Cardiac septum (tissue), 1 donor: ENCODE results near the gene TTYH1. TPM values are rescaled to one million over a fixed set of nuclear protein-coding genes. Genes with fewer than 3 reads are reported as not detected.

ENCODE experiments used
- DNase-seq: peaks from one replicate; pipeline ENCODE4 v3.0.0-alpha.2; 2020; ENCODE audit warnings: low spot score
- intact Hi-C: fragments of 100-400 bp; cut with DNase I; formaldehyde crosslinking; loops from one replicate; pipeline ENCODE4 v1.14.0; 2022
- total RNA-seq: library from RNA; stranded (reverse); fragmentation: NEBNext Ultra II Directional; extraction: Animal tissue kit (Norgen Biotek cat#: 25700); gene quantifications from one replicate; pipeline ENCODE4 v1.2.1, GENCODE V29; 2021
- donor health status: DM: no; HTN: no; CAD: no.

The TTYH1 gene
- total RNA-seq, 1 donor from 2014 or later: 1.3 TPM

DNA sequence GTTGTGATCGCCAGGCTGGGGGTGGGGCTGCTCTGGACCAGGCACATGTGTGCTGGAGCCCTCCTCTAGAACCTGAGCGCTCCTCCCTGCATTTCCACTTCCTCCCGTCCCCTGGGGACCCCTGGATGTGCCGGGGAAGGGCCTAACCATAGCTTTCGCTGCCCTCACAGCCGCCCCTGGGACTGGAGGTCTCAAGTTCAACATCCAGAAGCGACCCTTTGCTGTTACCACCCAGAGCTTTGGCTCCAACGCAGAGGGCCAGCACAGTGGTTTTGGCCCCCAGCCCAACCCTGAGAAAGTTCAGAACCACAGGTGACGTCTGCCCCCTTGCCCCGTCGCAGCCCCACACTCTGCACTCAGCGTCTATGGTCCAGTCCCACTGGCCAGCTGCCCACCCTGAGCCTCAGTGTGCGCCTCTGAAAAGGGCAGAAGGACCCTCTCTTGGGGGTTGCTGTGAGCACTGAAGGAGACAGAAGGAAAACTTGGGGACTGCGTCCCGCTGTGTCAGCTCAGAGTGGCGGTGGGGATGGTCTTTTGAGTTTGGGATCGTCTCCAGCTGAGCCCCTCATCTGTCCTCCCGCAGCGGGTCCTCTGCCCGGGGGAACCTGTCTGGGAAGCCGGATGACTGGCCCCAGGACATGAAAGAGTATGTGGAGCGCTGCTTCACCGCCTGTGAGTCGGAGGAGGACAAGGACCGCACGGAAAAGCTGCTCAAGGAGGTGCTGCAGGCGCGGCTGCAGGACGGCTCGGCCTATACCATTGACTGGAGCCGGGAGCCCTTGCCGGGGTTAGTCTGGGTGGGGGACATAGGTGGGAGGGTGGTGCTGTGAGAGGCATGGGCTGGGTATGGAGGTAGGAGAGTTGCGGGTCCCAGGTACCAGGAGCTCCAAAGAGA is 39.8 kb downstream of the TTYH1 start:
- no peak for DNase-seq
- intact Hi-C loops: no loop called here

GRCh38 chr19:54455786-54456422 is 40.6 kb downstream of the TTYH1 start:
- intact Hi-C loops: no loop called here
- DNase-seq: no peak

- intact Hi-C loops: no loop called here
- DNase-seq: no peak
Measured at GRCh38 chr19:54456423-54457373, 41.4 kb downstream of the TTYH1 start.

DNA sequence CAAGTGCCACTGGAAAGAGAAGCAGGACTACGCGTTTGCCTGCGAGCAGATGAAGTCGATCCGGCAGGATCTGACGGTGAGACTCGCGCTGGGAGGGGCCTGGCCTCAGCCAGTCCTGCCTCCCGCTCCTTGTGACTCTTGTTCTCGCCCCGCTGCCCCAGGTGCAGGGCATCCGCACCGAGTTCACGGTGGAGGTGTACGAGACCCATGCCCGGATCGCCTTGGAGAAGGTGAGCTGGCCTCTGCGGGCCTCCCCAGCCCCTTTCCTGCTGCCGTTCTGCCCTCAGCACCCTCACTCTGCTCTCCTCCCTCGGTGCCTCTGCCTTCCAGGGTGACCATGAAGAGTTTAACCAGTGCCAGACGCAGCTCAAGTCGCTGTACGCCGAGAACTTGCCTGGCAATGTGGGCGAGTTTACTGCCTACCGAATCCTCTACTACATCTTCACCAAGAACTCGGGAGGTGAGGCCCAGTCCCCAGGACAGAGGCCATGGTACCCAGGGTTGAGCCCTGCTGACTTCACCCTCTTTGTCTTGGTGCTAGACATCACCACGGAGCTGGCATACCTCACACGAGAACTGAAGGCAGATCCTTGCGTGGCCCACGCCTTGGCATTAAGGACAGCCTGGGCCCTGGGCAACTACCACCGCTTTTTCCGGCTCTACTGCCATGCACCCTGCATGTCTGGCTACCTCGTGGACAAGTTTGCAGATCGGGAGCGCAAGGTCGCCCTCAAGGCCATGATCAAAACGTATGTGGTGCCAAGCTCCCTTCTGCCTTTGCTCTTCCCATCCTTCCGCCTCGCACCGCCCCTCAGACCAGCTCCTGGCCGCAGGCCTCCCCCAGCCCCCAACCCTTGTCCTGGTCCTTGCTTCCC is 42.7 kb downstream of the TTYH1 start:
- intact Hi-C loops: no loop called here
- no peak for DNase-seq

DNA sequence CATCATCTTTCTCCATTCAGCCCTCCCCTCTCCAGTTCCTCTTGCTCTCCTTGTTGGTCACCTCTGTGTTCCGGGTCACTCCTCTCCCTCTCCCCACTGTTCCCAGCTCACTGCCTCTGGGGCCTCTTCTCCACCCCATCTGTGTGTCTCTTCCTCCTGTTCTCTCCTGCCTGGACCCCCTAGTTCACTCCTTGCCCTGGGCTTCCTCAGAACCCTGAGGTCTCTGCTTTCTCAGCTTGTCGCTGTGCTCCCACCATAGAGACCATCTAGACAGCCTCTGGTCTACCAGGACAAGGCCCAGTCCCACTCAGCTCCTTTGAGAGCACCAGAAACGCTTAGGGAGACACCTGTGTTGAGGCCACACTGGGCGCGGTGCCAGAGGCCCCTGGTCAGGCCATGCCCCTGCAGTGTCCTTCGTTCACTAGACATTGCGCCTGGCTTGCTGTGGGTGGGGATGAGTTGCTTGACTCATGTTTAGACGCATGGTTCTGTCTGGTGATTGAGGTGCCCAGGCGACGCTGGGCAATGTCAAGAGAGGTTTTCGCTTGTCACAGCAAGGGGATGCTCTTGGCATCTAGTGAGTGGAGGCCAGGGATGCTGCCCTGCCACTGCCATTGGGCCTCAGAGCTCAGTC is 43.5 kb downstream of the TTYH1 start:
- intact Hi-C loops: no loop called here
- no peak for DNase-seq

- intact Hi-C loops: no loop called here
- no peak for DNase-seq
Measured at GRCh38 chr19:54459282-54460229, 44.3 kb downstream of the TTYH1 start.

- intact Hi-C loops: no loop called here
- DNase-seq: no peak
Measured at GRCh38 chr19:54460230-54461005, 45.2 kb downstream of the TTYH1 start.

DNA sequence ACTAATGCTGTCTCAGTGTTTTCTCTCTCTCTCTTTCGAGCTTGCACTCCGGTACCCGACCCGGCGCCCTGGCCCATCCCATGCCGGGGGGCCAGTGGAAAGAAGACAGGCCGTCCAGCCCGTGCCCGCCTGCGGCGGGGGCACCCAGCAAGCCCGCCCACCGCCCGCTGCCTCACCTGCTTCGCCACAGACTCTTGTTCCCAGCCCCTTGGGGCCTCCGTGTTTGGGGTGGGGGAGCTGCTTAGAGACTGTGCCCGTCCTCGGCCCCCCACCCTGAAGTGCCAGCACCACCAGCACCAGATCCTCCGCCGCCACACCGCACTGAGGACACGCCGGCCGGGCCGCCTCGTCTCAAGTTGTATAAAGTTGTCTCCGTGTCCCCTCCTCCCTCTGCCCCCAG is 45.9 kb downstream of the TTYH1 start:
- intact Hi-C loops: no loop called here

DNA sequence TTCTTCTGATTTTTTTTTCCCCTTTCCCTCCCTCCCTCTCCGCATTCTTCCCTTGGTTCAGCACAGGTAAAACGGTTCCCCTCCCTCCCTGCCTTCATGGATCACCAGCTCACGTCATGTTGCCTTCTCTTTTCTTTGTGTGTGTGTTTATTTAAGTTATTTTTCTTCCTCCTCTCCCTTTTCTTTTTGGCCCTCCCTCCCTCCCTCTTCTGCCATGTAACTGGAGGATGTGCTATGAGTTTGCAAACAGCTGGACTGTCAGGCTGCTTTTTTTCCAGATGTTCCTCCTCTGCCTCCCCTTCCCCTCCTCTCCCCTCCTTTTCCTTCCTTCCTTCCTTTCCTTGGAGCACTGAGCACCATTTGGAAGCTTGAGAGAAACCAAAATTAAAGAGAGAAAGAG is 46.3 kb downstream of the TTYH1 start:
- no peak for DNase-seq
- intact Hi-C loops: no loop called here

More for the DNA sequence above, 45.9 kb downstream of the TTYH1 start:
- no peak for DNase-seq

DNA sequence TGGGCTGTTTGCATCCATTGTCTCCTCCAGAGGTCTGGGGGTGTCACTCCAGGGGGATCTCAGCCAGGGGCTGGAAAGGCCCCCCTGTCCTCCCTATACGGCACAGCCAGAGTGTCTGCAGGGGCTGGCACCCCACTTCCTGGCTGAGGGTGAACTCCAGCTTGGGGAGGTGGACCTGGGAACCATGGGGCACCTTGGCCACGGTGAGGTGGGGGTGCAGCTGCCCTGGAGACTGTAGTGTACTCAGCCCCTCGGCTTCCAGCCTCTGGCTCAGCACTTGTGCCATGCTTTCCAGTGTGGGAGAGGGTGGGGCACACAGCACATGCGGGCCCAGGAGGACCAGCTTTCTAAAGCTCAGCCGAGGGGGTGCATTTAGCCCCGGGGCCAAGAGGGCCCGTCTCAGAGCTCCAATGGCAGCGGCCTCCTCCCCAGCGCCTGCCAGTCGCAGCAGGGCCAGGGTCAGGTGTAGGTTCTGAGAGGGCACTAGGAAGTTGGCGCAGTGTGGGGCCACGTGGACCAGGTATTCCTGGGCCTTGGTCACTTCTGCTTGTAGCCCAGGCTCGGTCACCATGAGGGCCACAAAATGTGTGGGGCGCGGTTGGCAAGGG is 46.9 kb downstream of the TTYH1 start:
- intact Hi-C loops: no loop called here
- no peak for DNase-seq

GRCh38 chr19:54462655-54463530 is 47.6 kb downstream of the TTYH1 start:
- peak; percentile 89 for DNase-seq
- intact Hi-C loops: loop anchor here (1.0 kb wide), 1 partner anchor 15 kb away; no protein-coding TSS in a partner anchor

DNA sequence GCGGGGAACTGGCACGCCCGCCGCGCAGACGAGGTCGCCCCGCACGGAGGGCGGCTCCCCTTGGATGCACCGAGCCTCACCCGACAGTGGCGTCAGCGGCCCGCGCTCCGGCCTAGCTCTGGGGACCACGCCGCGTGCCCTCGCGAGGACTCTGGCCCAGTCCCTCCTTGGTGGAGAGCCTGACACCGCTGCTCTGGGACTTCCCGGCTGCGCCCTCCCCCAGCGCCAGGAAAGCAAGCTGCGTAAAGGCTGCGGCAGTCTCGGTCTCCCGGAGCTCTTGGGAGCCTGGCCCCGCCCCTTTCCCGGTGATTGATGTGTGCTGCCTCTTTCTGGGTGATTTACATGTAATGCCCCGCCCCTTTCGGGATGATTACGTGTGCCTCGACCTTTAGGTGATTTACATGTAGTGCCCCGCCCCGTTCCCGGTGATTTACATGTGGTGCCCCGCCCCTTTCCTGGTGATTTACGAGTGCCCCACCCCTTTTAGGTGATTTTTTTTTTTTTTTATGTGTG is 48.3 kb downstream of the TTYH1 start, which contains the start of gene LENG9:
Gene LENG9, minus strand, starts transcription at position 248 of the 513 bp plus-strand sequence. CDS start 252 bp downstream, outside the sequence.
- peak; percentile 98 for DNase-seq
- intact Hi-C loops: loop anchor here (1.0 kb wide), 1 partner anchor 15 kb away; no protein-coding TSS in a partner anchor

- intact Hi-C loops: no loop called here
- DNase-seq: peak; percentile 92
Measured at GRCh38 chr19:54464044-54464629, 48.9 kb downstream of the TTYH1 start.

- intact Hi-C loops: no loop called here
- peak; percentile 94 for DNase-seq
Measured at GRCh38 chr19:54464630-54465425, 49.6 kb downstream of the TTYH1 start.
